ENCODE data around the gene BEGAIN. TPM values are rescaled to one million over a fixed set of nuclear protein-coding genes. Genes with fewer than 3 reads are reported as not detected.

Gene BEGAIN
- total RNA-seq, 2 donors from 2014 or later: 1.7 to 2.1 TPM

DNA sequence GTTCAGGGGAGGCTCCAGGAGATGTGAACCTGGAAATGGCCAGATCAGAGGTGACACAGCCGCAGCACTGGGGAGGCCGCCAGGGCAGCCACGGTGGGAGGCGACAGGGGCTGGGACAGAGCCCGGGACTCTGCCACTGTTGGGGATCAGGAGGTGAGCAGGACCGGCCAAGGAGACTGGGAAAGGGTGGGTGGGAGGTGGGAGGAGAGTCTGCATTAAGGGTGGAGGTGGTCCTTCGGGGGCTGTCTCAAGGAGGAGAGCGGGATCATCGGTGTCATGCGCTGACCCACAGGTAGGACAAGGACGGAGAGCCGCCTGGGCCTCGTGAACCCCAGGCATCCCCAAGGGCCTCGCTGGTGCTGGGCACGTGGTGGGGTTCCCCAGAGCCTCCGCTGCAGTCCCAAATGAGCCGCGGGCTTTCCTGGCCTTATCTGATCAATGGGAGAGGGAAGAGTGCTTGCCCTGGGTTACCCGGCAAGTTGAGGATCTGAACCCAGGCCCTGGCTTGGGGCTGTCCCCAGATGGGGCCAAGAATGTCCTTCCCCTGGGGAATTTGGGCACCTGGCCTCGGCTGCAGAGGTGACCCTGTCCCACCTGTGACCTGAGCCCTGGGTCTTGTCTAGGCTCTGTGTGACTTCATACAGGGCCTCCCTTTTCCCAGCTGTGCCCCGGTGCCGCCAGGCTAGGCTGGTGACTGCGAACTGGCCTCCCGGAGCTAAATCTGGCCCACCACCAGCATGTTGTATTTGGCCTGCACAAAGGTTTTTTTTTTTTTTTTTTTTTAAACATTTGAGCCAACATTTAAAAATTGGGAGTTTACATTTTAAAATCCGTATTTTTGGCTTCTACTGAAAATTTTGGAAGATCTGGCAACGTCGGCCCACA lies 13.2 kb downstream of the BEGAIN start:
- no peak for ATAC-seq
- DNase-seq: no peak
- intact Hi-C loops (cut with DNase I): no loop called here

DNA sequence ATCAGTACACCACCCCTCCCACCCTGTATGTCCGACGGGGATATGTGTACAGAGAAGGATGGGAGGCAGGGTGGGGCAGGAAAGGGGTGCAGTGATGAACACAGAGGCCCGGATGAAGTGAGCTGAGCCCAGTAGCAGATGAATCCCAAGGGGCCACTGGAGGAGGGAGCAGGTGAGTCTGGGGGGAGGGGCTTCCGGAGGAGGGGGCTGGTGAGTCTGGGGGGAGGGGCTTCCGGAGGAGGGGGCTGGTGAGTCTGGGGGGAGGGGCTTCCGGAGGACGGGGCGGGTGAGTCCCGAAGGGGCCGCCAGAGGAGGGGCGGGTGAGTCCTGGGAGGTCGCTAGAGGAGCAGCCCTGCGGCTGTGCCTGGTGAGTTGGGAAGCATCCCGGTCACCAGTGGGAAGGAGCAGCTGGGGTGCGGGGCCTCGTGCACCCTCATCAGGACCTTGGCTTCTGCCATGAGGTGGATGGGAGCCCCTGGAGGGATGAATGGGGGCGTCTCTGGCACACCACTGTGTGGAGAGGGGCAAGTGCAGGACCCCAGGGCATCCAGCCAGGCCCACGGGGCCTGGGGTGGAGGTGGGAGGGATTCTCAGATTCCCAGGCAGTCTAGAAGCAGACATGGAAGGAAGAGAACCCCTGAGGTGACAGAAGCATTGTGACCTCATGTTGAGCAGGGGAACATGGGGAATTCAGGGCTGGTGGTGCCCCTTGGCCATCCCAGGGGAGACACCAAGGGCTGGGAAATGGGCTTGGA lies 14.0 kb downstream of the BEGAIN start:
- no peak for DNase-seq
- intact Hi-C loops (cut with DNase I): no loop called here
- no peak for ATAC-seq

DNA sequence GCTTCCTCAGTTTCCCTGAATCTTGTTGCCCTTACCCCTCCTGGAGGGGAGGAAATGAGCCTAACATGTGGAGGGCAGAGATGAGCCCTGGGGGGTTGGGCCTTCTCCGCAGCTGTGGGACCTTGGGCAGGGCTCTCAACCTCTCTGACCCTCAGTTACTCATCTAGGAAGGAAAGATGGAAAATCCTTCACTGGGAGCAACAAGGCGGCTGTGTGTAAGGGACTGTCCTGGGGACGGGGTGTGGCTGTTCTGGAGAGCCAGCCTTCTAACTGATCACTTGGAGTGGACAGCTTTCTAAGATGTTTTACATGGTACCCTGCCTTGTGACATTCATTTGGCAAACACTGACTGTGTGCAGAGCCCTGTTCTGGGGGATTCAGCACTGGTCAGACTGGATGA lies 14.7 kb downstream of the BEGAIN start:
- intact Hi-C loops (cut with DNase I): no loop called here
- DNase-seq (no peak), ATAC-seq (no peak)

DNA sequence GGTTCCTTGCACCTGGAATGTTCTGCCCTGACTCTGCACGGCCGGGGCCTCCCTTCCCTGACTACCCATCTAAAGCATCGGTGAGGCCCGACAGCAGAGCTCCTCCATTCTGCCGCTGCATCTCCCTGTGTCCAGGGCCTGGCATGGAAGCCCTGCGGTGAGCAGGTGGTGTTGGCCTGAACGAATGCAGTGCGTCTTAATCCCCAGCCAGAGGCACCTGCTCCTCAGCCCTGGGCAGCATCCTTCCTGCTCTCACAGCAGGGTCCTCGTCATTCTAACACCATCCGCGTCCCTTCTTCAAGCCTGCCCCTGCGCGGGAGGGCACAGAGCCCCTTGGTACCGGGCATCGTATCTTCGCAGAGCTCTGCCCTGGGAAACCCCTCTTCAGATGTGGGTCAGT lies 15.4 kb downstream of the BEGAIN start:
- DNase-seq: no peak
- no peak for ATAC-seq
- intact Hi-C loops (cut with DNase I): no loop called here

DNA sequence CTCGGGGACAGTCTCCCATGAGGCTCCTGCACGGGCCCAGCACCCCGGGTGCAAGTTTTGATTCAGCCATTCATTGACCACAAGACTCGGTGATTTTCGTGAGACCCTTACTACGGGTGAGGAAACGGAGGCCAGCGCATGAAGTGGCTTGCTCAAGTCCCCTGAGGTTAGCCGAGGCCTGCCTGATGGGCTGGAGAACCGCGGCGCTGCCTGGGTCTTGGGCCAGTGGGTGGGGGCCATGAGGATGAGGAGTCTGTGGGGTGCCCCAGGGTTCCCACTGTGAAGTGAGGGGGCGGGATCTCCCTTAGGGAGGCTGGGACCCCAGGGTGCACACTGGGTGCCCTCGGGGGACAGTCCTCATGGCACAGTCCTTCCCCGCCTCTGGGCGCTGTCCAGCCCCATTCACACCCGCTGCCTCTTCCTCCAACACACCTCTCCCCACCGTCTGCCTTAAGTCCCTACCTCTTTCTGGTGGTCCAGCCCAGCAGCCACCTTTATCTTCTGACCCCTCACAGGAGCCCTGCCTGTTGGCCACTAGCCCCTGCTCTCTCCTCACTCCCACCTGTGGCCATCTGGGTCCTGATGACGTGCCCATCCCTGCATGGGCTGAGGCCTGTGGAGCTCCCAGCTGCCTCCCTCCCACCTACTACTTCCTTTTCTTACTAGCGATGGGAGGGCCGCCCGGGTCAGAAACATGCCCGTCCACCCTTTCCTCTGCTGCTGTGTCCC lies 16.3 kb downstream of the BEGAIN start:
- ATAC-seq (no peak), DNase-seq (no peak)
- intact Hi-C loops (cut with DNase I): no loop called here

DNA sequence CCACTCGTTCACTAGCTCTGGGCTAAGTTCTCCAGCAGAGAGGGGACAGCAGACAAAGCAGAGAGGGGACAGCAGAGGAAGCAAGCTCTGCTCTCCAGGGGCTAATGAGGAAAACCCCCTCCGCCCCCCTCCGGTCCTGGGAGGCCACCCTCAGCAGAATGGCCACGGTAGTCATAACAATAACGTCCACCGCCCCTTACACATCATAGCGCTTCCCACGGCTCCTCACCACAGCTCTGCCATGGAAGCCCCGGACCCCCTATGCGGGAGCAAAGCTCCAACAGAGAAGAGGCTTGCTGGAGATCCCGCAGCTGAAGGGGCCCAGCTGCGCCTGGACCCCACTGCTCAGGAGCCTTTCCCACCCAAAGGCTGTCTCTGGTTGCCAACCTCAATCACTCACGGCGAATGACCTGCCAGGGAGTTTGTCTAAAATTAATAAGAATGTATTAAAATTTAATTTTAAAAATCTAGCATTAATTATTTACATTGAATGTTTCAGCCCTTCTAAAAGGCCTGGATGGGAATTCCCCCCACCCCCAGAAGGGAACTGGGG lies 17.4 kb downstream of the BEGAIN start:
- DNase-seq (no peak), ATAC-seq (no peak)
- intact Hi-C loops (cut with DNase I): no loop called here

DNA sequence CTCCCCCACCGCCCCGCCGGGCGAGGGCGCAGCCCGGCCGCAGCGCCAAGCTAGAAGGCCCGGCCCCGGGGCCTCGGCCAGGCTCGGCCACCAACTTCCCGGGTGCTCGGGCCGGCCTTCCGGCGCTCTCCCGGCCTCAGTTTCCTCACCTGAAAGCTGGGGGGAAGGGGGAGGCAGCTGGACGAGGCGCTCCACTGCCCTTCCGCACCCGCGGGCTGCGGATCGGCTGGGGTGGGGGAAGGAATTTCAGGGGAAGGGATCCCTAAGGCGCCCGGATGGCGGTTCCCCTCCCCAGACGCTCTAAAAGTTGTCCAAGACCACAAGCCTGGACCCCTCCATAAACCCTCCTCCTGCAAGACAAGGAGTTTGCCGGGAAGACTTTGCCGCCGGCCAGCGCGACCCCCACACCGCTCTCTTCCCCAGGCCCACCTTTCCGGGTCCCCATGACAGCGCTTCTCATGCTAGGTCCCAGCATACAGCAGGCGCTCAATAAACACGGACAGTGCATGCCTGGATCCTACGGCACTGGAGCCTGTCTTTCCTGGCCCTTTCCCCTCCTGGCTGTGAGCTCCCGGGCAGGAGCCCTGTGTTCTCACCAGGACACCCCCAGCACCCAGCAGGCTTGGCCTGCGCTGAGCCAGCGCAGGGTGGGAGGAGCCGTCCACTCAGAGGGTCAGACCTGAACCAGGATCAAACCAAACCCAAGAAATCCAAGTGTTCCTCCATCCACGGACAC lies 18.1 kb downstream of the BEGAIN start:
- ATAC-seq (peak; percentile 45 to 60), DNase-seq (no peak)
- intact Hi-C loops (cut with DNase I): no loop called here

DNA sequence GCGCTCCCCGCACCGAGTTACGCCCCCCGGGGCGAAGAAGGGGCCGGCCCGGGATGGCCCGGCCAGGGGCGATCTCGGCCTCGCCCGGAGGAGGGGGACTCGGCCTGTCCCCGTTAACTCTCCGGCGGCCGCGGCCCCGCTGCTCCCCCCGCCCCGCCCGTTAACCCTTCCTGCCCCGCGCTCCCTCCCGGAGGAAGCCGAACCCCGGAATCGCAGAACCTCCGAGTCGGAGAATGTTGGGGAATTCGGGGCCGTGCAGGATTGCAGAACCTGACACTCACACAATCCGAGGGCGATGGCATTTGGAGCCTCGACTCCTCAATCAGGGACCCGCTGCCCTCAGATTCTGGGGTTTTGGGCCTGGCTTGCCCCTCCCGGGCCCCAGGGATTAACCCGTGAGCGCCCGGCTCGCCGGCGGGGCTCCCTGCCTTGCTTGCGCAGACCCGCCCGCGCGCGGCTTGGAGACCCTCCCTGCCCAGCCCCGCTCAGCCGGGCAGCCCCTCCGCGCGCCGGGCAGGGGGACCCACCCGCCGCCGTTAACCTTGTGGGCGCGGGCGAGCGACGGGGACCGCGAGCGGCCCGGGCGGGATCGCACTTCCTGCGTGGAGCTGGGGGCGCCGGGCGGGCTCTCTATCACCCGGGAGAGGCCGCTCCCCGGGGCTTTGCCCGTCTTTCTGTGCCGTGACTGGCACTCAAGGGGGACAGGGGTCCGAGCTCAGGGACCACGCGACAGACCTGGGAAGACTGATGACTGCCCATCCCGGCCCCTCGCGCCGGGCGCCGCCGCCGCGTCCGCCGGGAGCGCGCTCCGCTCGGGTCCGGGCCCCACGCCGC lies 18.8 kb downstream of the BEGAIN start:
- ATAC-seq: peak in 1 of 2 donors; percentile 5

DNA sequence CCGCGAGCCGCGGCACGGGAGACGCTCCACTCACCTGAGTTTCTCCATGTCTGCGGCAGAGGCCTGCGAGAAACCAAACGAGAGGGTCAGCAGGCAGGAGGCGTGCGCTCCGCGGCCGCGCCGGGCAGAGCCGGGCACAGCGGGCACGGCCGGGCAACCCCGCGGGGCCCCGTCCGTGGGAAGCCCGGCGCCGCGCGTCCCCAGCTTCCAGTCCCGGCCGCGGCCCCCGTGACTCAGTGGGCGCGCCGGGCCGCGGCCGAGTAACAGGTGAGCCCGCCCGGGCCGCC lies 19.4 kb downstream of the BEGAIN start:
- DNase-seq (no peak), ATAC-seq (peak in 1 of 2 donors; percentile 5)
- intact Hi-C loops (cut with DNase I): no loop called here

More for the DNA sequence above, 18.8 kb downstream of the BEGAIN start:
- DNase-seq: no peak
- intact Hi-C loops (cut with DNase I): no loop called here

DNA sequence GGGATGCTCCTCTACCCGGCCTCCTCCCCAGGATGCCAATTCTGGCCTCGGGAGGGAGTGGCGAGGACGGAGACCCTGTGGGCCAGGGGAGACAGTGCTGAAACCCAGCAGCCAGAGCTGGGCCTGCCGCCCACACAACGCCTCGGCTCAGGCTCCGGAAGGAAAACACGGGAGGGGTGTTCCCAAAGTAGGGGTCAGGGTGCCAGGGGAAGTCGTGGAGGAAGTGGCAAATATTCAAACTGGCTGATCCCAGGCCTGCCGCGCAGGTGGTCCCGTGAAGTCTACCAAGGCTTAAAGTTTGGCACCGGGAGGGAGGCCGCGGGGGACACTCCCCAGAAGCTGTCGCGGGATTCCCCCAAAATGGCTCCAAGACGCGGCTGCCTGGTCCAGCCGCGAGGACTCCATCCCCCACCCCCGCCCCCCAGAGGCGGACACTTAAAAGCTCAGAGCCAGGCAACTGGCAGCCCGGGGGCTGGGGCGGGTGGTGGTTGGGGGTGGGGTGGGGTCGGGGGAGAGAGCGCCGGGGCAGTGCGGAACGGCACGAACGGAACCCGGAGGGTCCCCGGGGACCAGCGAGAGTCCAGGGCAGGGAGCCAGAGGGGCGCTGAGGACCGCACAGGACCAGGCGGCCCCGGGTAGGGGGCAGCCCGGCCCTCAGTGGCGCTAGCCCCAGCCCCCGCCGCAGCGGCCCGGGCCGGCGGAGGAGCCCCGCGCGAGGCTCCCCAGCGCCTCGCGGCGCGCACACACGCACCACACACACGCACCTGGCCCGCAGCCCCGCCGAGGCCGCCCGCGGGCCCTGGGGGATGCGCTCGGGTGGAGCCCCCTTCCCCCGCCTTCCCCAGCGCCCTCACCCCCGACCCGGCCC lies 20.0 kb downstream of the BEGAIN start:
- intact Hi-C loops (cut with DNase I): no loop called here
- ATAC-seq (peak in 1 of 2 donors; percentile 18), DNase-seq (no peak)

DNA sequence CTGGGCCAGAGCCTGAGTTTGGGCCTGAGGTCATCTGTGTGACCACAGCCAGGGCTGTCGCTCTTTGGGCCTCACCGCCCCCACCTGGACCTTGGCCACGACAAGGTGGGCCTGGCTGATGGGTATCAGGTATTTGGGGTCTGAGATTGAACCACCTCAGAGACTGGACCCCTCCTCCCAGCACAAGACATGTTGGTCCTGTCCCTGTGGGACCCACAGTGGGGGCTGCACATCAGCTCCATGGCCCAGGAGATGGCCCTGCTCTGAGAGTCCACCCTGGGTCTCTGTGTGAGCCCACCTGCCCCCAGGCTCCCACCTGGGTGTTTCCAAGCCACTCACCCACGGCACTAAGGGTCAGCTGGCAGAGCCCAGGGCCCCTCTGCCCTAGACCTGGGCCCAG lies 20.6 kb downstream of the BEGAIN start:
- ATAC-seq: no peak
- intact Hi-C loops (cut with DNase I): no loop called here
- DNase-seq: no peak

DNA sequence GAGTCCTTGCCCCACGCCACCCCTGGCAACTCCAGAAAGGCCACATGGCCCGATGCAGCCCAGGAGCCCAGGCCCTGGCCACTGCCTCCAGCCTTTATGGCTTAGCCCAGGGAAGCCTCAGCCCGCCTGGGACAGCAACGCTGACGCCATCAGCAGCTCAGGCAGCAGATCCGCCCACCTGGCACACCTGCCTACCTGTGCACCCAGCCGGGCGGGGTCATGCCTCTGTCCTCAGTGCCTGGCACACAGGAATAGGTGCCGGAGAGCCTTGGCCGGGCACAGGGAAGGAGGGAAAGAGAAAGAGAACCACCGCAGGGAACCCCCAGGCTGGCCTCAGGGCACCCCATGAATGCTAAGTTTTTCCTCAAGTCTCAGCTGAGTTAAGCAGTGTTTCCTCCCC lies 21.1 kb downstream of the BEGAIN start:
- intact Hi-C loops (cut with DNase I): no loop called here
- DNase-seq (no peak), ATAC-seq (no peak)

DNA sequence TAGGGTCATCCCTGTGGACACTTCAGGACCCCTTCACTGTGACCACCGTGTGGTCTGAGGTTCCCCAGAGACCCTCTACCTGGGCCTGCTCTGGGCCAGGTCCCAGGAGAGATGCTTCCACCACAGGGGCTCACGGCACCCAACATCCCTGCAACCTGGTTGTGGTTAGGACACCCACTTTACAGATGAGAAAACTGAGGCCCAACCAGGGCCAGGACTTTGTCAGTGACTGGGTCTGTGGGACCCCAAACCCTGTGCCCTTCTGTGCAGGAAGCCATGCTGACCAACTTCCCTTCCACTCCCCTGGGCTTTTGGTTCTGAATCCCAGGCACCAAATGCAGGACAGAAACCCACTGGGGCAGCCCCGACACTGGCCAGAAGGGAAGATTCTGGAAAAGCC lies 21.6 kb downstream of the BEGAIN start:
- intact Hi-C loops (cut with DNase I): no loop called here
- ATAC-seq (no peak), DNase-seq (no peak)

DNA sequence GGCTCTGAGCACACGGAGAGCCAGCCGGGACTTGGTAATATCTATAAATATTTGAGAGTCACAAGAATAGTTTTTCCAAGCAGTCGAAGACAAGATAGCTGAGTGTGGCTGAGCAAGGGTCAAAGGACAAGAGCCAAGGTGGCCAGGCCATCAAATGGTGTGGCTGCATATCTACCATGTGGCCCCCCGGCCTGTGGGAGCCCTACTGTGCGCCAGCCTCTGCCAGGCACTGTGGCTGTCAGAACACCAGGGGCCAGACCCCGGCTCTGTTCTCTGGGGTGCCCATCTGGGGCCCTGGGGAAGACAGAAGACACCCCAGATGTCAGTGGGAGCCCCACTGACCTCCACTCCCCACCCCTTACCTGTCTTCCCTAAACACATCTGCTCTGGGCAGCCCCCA lies 22.7 kb downstream of the BEGAIN start:
- ATAC-seq: no peak
- intact Hi-C loops (cut with DNase I): no loop called here
- DNase-seq: no peak

DNA sequence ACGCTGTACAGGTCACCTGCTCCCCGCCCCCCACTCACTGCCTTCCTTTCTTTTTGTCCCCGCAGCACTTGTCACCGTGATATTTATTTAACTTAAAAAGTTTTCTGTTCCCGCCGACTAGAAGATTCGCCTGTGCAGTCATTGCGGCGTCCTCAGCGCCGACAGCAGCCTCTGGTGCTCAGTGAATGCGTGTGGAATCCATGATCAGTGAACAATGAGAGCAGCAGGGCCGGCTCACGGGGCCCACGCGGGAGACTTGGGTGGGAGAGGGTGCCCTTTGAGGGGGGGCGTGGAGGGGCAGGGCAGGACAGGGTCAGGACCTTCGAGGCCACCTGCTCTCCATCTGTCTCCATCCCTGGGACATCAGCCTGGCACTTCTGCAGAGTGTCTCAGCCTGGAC lies 24.5 kb downstream of the BEGAIN start:
- intact Hi-C loops (cut with DNase I): no loop called here
- DNase-seq (no peak), ATAC-seq (no peak)

DNA sequence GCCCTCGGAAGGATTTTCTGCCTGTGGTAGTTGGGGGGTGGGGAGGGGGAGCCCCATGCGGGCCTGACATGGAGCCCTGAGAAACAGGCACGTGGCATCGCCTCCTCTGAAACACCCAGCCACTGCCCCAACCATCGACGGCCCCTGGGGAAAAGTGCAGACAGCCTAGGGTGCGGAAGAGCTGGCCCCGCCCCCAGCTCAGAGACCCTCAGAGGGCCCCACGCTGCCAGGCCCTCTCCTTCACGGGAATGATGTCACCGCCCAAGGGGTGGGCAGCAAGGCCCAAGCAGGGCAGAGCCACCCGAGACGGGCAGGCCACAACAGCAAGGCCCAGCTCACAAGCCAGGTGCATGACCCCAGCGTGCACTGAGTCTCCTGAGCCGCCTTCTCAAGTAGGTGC lies 26.2 kb downstream of the BEGAIN start:
- intact Hi-C loops (cut with DNase I): no loop called here
- DNase-seq (no peak), ATAC-seq (no peak)

DNA sequence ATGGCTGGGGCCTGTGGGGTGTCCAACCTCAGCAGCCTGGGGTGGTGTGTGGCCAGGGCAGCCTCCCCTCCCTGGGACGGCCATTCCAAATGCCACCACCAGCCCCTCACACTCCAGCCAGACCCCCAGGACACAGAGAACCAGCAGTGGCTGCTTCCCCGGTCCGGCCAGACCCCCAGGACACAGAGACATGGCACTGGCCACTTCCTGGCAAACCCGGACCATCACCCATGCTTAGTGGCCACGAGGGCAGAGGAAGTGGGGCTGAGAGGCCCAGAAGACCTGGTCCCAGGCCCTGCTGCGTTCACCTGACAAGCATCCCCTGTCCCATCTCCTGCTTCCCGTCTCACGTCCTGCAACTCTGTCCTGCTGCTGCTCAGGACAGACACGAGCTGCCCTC lies 26.7 kb downstream of the BEGAIN start:
- intact Hi-C loops (cut with DNase I): no loop called here
- DNase-seq (no peak), ATAC-seq (no peak)
